Natural killer cell (primary cell): ENCODE data around the gene DDB1. TPM values are rescaled to one million over a fixed set of nuclear protein-coding genes. Genes with fewer than 3 reads are reported as not detected.

Source experiments
- ATAC-seq, 3 donors: fragments of 150-1000 bp in 2 of 3; fragments of 200-7000 bp in 1 of 3; cut with Tn5 transposase; 1 replicate in 1 of 3; 2 replicates in 2 of 3; pipeline ENCODE4 v1.10.0; 2021; ENCODE audit warnings: mild to moderate bottlenecking in 2 of 3, moderate library complexity in 2 of 3
- DNase-seq, 2 donors: peaks; one replicate each; pipeline versions ENCODE4 v3.0.0 to v3.0.0-alpha.2; 2013 to 2021; ENCODE audit warnings: mixed read lengths in 1 of 2
- H3K27ac ChIP-seq: one replicate; pipeline ENCODE4 v1.5.1; 2013; ENCODE audit warnings: mild to moderate bottlenecking, low read length
- H3K27me3 ChIP-seq: one replicate; pipeline ENCODE4 v1.6.1; 2013; ENCODE audit warnings: low read length; ENCODE audit not compliant: control insufficient read depth, insufficient read depth
- H3K36me3 ChIP-seq: one replicate; pipeline ENCODE4 v1.6.1; 2013; ENCODE audit warnings: low read length; ENCODE audit not compliant: control insufficient read depth, insufficient read depth
- H3K4me1 ChIP-seq: one replicate; pipeline ENCODE4 v1.6.1; 2013; ENCODE audit warnings: low read length; ENCODE audit not compliant: control insufficient read depth, insufficient read depth
- H3K4me3 ChIP-seq: one replicate; pipeline ENCODE4 v1.5.1; 2013; ENCODE audit warnings: low read length
- H3K9me3 ChIP-seq: one replicate; pipeline ENCODE4 v1.6.1; 2013; ENCODE audit warnings: low read length; ENCODE audit not compliant: control insufficient read depth, insufficient read depth
- H3K27ac Mint-ChIP-seq, 2 donors: one replicate each; pipeline ENCODE4 v1.8.0; 2022; ENCODE audit warnings: mild to moderate bottlenecking in 2 of 2, mixed read lengths in 2 of 2, moderate library complexity in 1 of 2
- H3K27me3 Mint-ChIP-seq, 2 donors: one replicate each; pipeline ENCODE4 v1.8.0; 2022; ENCODE audit warnings: low read depth in 2 of 2, mixed read lengths in 2 of 2
- H3K36me3 Mint-ChIP-seq: one replicate; pipeline ENCODE4 v1.8.0; 2022; ENCODE audit warnings: mixed read lengths
- H3K4me1 Mint-ChIP-seq, 2 donors: one replicate each; pipeline ENCODE4 v1.8.0; 2022; ENCODE audit warnings: mixed read lengths in 2 of 2
- H3K4me3 Mint-ChIP-seq: one replicate; pipeline ENCODE4 v1.8.0; 2022; ENCODE audit warnings: mild to moderate bottlenecking, moderate library complexity, mixed read lengths
- H3K9me3 Mint-ChIP-seq, 2 donors: one replicate each; pipeline ENCODE4 v1.8.0; 2022; ENCODE audit warnings: mixed read lengths in 2 of 2
- WGBS: methylation state at CpG from one replicate; pipeline ENCODE4 v1.1.7; 2013; ENCODE audit warnings: missing lambda C conversion rate; ENCODE audit not compliant: insufficient coverage; 5-methylcytosine and 5-hydroxymethylcytosine counted together
- intact Hi-C: fragments of 100-400 bp; cut with micrococcal nuclease; formaldehyde crosslinking; loops from one replicate; pipeline ENCODE4 v1.14.2; 2022
- total RNA-seq, 4 donors: library from RNA; stranded (reverse); fragments of 120-200 nt in 1 of 4; gene quantifications; one replicate each; pipeline versions ENCODE4 v1.2.3 to v1.2.4, GENCODE V29; 2013 to 2022
- TF ChIP-seq, protein P1 (sequence below): fragments of 200-600 bp; IDR thresholded peaks from one replicate; pipeline ENCODE4 v1.8.0; 2022; ENCODE audit warnings: antibody characterized with exemption

Gene DDB1
- total RNA-seq, 3 donors from 2014 or later (not counting 1 experiment from before 2014, with no cell fraction given) = 170 to 233 (median 229) TPM

DNA sequence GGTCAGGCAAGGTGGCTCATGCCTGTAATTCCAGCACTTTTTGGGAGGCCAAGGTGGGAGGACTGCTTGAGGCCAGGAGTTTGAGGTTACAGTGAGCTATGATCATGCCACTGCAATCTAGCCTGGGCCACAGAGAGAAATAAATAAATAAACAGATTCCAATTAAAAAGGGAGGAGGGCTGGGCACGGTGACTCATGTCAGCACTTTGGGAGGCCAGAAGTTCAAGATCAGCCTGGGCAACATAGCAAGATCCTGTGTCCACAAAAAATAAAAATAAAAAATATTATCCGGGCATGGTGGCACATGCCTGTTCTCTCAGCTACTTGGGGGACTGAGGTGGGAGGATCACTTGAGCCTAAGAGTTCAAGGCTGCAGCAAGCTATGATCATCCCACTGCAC is 21.3 kb upstream of the DDB1 start:
- H3K9me3 Mint-ChIP-seq = no peaks in the 10 kb centered on the region
- no peak overlapping the region for H3K4me3 Mint-ChIP-seq
- H3K9me3 ChIP-seq = no peaks in the 10 kb centered on the region
- H3K4me1 ChIP-seq = peaks cover 24% of the 10 kb centered on the region
- H3K27ac ChIP-seq = no peak overlapping the region
- peaks cover 35% of the 10 kb centered on the region for H3K36me3 ChIP-seq
- TF ChIP-seq, protein P1, sequence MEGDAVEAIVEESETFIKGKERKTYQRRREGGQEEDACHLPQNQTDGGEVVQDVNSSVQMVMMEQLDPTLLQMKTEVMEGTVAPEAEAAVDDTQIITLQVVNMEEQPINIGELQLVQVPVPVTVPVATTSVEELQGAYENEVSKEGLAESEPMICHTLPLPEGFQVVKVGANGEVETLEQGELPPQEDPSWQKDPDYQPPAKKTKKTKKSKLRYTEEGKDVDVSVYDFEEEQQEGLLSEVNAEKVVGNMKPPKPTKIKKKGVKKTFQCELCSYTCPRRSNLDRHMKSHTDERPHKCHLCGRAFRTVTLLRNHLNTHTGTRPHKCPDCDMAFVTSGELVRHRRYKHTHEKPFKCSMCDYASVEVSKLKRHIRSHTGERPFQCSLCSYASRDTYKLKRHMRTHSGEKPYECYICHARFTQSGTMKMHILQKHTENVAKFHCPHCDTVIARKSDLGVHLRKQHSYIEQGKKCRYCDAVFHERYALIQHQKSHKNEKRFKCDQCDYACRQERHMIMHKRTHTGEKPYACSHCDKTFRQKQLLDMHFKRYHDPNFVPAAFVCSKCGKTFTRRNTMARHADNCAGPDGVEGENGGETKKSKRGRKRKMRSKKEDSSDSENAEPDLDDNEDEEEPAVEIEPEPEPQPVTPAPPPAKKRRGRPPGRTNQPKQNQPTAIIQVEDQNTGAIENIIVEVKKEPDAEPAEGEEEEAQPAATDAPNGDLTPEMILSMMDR = no peak
- DNase-seq (no peak), ATAC-seq (no peak)
- no peaks in the 10 kb centered on the region for H3K27me3 ChIP-seq
- 88% methylated on average over 2 of the region's 2 CpGs for WGBS
- peaks cover 0 to 10% of the 10 kb centered on the region in 2 donors for H3K4me1 Mint-ChIP-seq
- H3K27me3 Mint-ChIP-seq = no peaks in the 10 kb centered on the region
- intact Hi-C loops = no loop called here
- no peaks in the 10 kb centered on the region for H3K36me3 Mint-ChIP-seq
- H3K4me3 ChIP-seq = peak overlapping the region; percentile 6
- no peak overlapping the region for H3K27ac Mint-ChIP-seq

DNA sequence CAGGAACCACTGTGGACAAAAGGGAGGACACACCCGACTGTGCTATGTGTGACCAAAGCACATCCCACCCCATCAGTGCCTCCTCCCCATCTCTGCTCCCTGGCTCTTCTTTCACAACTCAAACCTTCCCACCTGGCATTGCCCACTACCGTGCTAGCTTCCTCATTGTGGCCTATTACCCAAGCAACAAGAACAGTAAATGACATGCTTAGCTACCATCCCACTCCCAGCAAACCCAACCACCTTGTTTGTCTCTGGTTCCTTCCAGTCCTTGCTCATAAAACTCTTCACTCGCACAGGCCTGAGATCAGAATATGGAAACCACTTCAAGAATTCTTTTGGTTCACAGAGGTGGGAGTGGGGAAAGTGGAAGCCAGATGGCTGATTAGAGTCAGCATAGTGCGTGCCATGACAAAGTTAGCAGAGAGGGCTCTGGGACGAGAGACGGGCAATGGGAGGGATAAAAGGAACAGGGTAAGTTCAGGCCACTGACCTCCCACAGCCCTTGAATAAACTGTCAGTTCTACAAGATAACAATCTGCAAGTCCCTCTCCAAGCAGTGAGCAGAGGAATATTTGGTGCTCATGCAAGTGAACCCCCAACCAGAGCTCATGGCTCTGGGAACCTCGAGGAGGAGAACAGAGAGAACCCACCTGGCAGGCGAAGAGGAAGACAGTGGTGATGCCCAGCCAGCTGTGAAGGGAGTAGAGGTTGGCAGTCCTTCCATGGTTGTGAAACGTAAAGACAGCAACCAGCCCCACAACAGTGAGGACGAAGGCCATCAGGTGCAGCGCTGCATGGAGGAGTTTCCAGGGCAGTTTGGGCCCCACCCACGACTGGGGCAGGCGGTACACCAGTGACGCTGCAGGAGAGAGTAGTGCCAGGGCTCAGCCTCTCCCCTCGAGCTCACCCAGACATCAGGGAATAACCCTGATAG is 20.5 kb upstream of the DDB1 start:
- Histone ChIP-seq H3K9me3 (no peaks in the 10 kb centered on the region), H3K4me1 (peaks cover 17% of the 10 kb centered on the region), H3K27me3 (no peaks in the 10 kb centered on the region), H3K36me3 (peaks cover 43% of the 10 kb centered on the region), H3K4me3 (no peak overlapping the region), H3K27ac (no peak overlapping the region)
- WGBS = 73% methylated on average over 15 of the region's 15 CpGs
- DNase-seq (no peak), ATAC-seq (no peak)
- Mint-ChIP-seq H3K27me3 (no peaks in the 10 kb centered on the region), H3K27ac (peak overlapping the region in 1 of 2 donors; percentile 33), H3K36me3 (no peaks in the 10 kb centered on the region), H3K4me1 (peaks cover 0 to 10% of the 10 kb centered on the region in 2 donors), H3K4me3 (no peak overlapping the region), H3K9me3 (no peaks in the 10 kb centered on the region)
- intact Hi-C loops = no loop called here
- TF ChIP-seq, protein P1 = no peak

DNA sequence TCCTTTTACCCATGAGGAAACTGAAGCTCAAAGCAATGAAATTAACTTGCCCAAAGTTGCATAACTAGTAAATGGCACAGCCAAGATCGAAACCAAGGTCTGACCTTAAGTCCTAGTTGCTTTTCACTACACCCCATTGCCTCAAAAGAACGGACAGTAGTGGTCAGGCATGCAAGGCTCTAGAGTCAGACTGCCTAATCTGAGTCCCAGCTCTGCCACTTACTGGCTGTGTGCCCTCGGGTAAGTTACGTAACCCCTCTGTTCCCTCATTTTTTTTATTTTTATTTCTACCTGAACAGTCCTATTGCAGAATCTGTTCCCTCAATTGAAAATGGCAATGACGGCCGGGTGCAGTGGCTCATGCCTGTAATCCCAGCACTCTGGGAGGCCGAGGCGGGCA is 19.1 kb upstream of the DDB1 start:
- ATAC-seq (no peak), DNase-seq (no peak)
- Histone ChIP-seq H3K4me1 (peaks cover 6% of the 10 kb centered on the region), H3K4me3 (no peak overlapping the region), H3K27me3 (no peaks in the 10 kb centered on the region), H3K27ac (no peak overlapping the region), H3K9me3 (no peaks in the 10 kb centered on the region), H3K36me3 (peaks cover 48% of the 10 kb centered on the region)
- H3K4me3 Mint-ChIP-seq = no peak overlapping the region
- H3K4me1 Mint-ChIP-seq = peaks cover 0 to 10% of the 10 kb centered on the region in 2 donors
- H3K36me3 Mint-ChIP-seq = no peaks in the 10 kb centered on the region
- intact Hi-C loops = no loop called here
- H3K9me3 Mint-ChIP-seq = no peaks in the 10 kb centered on the region
- H3K27me3 Mint-ChIP-seq = no peaks in the 10 kb centered on the region
- TF ChIP-seq, protein P1 = no peak
- WGBS = 85% methylated on average over 8 of the region's 8 CpGs
- no peak overlapping the region for H3K27ac Mint-ChIP-seq
